Dedifferentiated amniotic fluid mesenchymal stem cell (primary cell): ENCODE results near the gene STEAP1.
A peak's percentile ranks its signal among the peaks of the same experiment; 100 is the strongest.
"Not testable (repeated sequence)": the region's sequence is repeated elsewhere in the genome, so short reads cannot be mapped to it uniquely, and the experiment has no call there.

Source experiments
- DNase-seq: peaks from one replicate; pipeline ENCODE4 v3.0.0-alpha.2; 2016; ENCODE audit errors: extremely low spot score

The STEAP1 gene

GRCh38 chr7:90173127-90173844 is 19.0 kb downstream of the STEAP1 start:
- peak; percentile 20 for DNase-seq

- DNase-seq: no peak
Observed at GRCh38 chr7:90175667-90176066, 21.4 kb downstream of the STEAP1 start.

- DNase-seq: no peak
Observed at GRCh38 chr7:90176195-90176594, 21.9 kb downstream of the STEAP1 start.

GRCh38 chr7:90178166-90178565 is 23.9 kb downstream of the STEAP1 start:
- DNase-seq: no peak

- DNase-seq: peak; percentile 23
Observed at GRCh38 chr7:90178679-90179278, 24.5 kb downstream of the STEAP1 start.

- DNase-seq: peak; percentile 43
Observed at GRCh38 chr7:90180011-90180585, 25.8 kb downstream of the STEAP1 start.

- no peak for DNase-seq
Observed at GRCh38 chr7:90180649-90181048, 26.4 kb downstream of the STEAP1 start.

GRCh38 chr7:90181485-90181884 is 27.2 kb downstream of the STEAP1 start:
- DNase-seq: no peak

- not testable (repeated sequence) for DNase-seq
Observed at GRCh38 chr7:90186290-90186689, 32.0 kb downstream of the STEAP1 start.

- DNase-seq: no peak
Observed at GRCh38 chr7:90187507-90188050, 33.3 kb downstream of the STEAP1 start.

GRCh38 chr7:90188281-90188680 is 34.0 kb downstream of the STEAP1 start:
- no peak for DNase-seq

GRCh38 chr7:90190995-90191394 is 36.7 kb downstream of the STEAP1 start:
- no peak for DNase-seq

GRCh38 chr7:90191648-90192047 is 37.4 kb downstream of the STEAP1 start:
- DNase-seq: no peak

GRCh38 chr7:90192876-90193750 is 38.8 kb downstream of the STEAP1 start:
- DNase-seq: peak; percentile 62

- no peak for DNase-seq
Observed at GRCh38 chr7:90194911-90195809, 40.9 kb downstream of the STEAP1 start.

- no peak for DNase-seq
Observed at GRCh38 chr7:90201500-90202195, 47.4 kb downstream of the STEAP1 start.

- DNase-seq: no peak
Observed at GRCh38 chr7:90207956-90208355, 53.7 kb downstream of the STEAP1 start.

- no peak for DNase-seq
Observed at GRCh38 chr7:90209776-90210175, 55.5 kb downstream of the STEAP1 start.

GRCh38 chr7:90210475-90210874 is 56.2 kb downstream of the STEAP1 start:
- no peak for DNase-seq

GRCh38 chr7:90210981-90211380 is 56.7 kb downstream of the STEAP1 start:
- DNase-seq: no peak
